Stimulated activated CD8-positive, alpha-beta memory T cell treated with anti-CD3 and anti-CD28 coated beads, Interleukin-7, amount 100 ng/mL, for 1 hour (primary cell): ENCODE results near the gene TMEM63C.
"Not testable (repeated sequence)": the region's sequence is repeated elsewhere in the genome, so short reads cannot be mapped to it uniquely, and the experiment has no call there.

Experiments
- DNase-seq, 2 donors: peaks; one replicate each; pipeline ENCODE4 v3.0.0-alpha.2; 2020; ENCODE audit warnings: low read depth in 2 of 2

The TMEM63C gene

DNA sequence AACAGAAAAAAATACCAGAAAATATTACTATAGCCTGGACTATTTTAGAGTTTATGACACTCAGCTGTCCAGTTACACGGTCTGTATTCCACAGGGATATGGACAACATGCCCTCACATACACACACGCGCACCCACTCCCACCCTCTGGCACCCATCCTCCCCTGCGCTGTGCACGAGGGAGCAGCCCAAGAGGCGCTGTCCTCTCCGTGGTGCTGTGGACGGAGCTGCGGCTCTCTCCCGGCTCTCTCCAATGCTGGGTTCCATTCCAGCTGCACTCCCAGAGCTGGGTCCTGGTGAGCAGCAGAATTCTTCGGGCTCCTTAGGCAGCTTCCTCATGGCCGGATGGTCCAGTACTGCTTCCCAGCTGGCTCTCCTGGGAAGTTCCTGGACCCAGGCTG, 95.4 kb downstream of the TMEM63C start:
- DNase-seq: no peak

DNA sequence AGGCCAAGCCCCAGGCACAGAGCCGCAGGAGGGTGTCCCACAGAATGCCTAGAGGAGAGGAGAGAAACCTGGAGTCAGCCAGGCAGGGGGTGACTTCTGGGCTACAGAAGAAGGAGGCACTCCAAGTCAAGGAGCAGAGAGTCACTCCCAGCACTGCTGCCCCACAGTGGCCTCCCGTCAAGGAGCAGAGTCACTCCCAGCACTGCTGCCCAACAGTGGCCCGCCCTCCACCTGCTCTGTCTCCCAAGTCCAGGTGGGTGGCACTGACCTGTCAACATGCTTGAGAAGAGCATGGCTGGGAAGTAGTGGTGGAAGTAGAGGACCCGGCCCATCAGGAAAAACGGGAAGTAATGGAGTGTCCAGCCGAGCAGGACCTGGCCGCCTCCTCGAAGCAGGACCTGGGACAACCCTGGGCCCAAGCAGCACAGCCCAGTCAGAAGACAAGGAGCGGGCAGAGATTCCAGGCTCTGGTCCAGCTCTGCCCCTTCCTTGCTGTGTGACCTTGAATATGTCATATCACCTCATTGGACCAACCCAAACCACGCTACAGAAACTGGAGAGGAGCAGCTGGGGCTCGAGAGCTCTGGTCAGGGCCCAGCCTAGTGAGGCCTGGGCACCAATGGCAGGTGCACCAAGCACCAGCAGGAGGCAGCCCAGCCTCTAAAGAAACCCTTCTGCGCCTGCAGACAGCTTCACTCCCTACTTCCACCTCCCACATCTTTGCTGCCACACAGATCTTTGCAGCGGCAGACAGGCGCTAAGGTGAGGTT, 97.0 kb downstream of the TMEM63C start:
- no peak for DNase-seq

DNA sequence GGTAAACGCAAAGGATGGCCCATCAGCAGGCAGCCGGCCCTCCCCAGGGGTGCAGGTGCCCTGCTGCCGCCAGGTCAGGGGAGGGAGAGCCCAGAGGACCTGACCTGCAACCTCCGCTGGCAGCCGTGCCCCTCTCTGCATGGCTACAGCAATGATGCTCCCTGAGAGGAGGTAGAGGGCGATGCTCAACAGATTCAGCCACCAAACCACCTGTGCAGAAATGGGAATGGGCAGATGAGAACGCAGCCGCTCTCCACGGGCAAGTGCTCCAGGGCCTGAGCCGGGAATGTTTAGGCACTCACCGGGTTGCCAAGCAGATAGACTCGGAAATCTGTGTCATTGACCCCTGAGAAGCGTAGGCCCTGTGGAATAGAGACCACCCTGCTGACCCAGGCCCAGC, 98.1 kb downstream of the TMEM63C start:
- DNase-seq: no peak

DNA sequence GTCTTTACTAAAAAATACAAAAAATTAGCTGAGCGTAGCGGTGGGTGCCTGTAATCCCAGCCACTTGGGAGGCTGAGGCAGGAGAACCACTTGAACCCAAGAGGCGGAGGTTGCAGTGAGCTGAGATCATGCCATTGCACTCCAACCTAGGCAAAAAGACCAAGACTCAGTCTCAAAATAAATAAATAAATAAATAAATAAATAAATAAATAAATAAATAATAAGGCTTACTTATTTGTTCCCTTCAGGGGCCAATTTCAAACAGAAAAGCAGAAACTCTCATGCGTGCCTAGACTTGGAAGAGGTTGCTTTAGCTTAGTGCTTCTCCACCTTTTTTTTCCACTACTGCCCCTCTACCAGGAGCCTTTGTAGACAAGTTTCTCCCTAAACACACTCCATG, 99.3 kb downstream of the TMEM63C start:
- not testable (repeated sequence) for DNase-seq

DNA sequence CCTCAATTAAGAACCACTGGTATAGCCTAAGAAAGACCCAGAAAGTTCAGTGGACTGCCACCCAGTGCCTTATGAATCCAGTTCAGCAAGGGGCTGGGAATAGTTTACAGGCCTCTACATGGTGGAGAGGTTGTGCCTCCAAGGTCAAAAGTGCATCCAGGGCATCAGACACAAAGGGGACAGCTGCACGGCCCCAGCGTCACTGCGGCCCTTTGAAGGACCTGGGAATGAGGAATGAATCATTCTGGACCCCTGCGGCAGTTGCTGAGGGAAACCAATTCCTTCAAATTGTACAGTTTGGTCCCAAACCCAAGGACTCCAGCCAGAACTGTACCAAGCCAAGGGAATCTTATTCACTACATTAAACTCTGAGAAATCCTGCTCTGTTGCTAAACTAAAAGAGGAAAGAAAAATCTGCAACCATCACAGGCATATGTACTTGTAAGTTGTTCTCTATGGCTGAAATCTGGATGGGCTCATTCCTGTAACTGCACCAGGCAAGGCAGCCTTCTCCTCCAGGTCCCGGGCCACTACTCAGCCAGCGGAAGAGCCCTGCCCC, 100.3 kb downstream of the TMEM63C start:
- no peak for DNase-seq

DNA sequence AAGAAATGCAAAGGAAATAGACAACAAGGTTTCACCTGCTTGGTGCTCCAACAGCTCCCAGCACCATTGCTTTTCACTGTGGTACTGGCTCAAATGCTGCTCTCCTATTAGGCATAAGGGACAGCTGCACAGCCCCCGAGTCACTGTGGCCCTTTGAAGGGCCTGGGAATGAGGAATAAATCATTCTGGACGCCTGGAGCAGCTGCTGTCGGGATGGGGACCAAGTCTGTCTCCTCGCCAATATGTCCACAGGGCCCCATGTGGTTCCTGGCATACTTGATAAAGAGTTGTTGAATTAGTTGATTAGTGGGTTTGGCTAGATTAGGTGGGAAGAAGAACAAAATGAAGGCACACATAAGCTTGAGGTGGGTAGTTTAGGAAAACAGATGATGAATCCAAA, 102.5 kb downstream of the TMEM63C start:
- DNase-seq: no peak

DNA sequence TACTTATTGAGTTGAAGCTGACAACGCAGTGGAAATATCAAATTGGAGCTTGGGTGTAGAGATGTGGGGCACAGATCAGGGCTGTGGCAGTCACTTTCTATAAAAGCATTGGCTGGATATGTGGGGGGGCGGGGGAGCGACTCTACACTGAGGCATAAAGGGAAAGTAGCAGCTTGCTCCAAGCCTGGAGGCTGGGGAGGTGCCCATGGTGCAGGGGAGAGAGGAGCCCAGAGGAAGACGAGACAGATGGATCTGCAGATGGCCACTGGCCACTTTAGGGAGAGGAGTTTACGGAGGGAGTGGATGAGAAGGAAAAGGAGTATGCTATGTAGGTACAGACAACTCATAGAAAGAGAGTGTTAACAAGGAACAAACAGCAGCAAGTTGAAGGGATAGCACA, 102.9 kb downstream of the TMEM63C start:
- DNase-seq: no peak

DNA sequence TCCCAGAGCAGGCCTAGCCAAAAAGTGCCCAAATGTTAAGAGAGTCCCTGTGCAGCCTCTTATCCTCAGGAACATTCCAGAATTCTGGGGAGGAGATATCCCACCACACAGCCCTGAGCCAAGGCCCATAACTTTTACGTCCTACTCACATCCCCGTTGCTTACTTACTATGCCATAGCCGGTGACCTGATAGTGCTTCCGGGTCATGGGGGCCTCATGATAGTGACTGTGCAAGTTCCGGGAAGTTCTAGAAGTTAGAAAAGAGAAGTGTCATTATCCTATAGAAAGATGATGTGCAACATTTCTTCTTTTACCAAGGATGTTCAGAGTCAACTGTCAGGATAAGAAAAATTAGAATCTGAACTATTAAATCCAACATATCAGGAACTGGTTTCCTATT, 105.0 kb downstream of the TMEM63C start:
- no peak for DNase-seq

DNA sequence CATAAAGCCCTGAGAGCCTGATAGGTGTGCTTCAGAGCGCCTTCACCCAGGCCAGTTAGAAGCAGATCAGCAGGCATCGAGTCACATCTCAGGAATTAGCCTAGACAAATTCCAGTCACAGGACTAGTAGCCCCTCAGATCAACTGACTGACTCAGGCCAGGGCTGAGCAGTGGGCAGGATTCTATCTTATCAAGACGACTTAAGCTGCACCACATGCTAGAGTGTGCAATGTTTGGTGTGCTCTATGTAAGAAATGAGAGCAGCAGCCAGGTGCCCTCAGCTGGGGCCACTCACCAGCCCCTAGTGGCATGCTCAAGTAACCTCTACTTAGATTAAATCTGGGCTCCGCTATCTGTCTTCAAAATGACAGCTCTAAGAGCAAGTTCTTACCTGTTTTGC, 109.1 kb downstream of the TMEM63C start:
- no peak for DNase-seq

DNA sequence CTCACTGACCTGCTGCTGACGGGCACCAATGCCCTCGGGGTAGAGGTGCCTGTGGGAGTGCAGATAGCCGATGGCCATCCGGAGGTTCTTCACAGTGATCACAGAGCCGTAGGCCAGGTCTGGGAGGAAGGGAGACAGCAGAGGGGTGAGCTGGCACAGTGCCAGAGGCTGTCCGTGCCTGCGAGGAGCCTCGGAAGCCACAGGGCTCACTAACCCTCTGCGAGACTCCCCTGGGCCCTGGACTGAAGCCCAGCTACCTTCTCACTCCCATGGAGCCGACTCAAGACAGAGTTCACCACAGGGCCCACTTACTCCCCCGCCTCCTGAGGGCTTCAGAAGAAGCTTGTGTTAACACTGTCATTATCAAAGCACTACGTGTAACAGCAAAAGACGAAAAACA, 114.6 kb downstream of the TMEM63C start:
- DNase-seq: no peak

DNA sequence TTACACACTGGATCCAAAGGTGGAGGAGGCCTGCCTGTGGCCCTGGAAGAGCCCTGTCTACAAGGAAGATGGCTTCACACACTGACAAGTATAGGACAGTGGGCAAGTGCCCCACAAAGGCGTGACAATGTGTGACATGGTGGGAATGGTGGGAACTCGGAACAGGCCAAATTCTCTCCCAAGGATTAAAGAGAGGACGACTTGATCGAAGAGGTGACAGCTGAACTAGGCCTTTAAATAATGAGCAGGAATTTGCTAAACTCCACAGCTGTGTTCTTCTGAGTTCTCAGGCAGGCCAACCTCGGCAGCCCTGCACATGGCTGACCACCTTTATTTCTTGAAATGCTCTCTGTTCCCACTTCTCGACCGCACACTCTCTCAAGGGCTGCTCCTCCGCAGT, 115.3 kb downstream of the TMEM63C start:
- no peak for DNase-seq

DNA sequence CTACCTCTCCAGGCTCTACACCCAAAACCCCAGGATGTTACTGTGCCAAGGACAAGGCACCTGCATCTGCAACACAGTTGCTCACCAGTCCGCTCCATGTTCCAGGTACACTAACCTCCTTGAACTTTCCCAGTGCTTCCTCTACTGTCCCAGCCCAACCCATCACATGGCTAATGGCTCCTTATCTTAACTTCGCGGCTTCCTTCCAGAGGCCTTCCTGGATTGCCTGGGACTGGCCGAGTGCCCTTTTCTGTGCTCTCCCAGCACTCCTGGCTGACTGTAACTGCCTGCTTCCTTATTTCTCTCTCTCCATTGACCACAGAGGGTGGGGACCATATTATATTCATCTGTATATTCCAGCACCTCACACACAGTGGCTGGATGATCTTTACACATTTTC, 118.2 kb downstream of the TMEM63C start:
- no peak for DNase-seq

DNA sequence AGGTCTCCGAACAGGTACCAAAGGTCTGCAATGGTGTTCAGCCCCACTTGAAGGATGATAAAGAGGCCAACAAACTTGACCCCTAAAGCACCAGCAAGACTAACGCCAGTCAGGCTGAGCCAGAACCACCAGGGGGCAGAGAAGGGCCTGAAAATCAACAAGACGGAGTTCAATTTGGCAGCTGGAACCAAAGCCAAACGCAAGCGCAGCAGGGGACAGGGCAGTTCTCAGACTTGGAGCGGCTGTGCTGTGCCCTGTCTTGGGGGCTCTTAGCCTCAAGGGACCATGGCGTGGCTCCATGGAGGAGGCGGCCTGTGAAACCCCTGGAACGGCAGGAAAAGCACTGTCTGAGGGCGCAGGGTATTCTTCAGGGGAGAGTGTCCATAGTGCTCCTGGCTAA, 119.5 kb downstream of the TMEM63C start:
- DNase-seq: peak in 1 of 2 donors; percentile 23

DNA sequence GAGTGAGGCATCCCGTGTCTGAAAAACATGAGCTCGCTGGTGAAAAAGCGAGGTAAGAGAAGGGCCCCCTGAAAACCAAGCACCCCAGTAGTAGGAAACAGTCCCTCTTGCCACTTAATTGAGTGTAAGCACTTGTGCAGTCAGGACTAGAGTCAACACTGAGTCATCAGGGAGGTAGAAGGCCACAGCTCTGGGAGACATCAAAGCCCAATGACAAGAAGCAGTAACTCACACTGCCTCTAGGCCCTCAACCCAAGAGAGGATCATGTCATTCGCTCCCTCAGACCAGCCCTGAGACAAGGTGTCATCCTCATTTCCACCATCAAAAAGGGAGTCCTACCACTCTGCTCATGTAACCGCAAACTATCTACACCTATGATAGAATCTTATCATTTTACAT, 121.3 kb downstream of the TMEM63C start:
- DNase-seq: no peak

DNA sequence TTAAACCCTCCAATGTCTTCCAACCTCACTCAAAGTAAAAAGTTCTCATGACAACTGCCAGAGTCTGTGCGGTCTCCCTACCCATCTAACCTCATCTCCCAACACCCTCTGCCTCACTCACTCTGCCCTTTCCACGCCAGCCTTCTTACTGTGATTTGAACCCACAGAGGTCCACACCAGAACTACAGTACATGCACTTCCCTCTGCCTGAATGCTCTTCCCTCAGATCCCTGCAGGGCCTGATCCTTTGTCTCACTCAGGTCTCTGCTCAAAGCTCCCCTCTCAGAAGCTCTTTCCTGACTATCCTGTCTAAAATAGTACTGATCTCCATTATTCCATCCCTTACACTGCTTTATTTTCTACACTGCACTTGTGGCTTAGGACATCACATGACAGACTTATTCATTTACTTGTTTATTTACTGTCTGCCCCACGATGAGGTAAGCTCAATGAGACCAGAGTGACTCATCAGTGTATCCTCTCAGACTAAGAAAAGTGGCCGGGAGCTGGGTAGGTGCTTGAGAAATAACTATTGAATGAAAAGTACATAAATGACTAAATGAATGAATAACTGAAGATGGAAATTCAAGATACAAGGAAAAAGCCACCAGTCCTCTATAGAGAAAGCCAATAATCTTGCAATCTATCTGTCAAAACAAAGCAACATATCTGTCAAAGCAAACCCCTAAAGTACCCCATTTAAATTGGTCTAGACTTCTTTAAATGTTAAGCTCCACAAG, 122.0 kb downstream of the TMEM63C start:
- no peak for DNase-seq

DNA sequence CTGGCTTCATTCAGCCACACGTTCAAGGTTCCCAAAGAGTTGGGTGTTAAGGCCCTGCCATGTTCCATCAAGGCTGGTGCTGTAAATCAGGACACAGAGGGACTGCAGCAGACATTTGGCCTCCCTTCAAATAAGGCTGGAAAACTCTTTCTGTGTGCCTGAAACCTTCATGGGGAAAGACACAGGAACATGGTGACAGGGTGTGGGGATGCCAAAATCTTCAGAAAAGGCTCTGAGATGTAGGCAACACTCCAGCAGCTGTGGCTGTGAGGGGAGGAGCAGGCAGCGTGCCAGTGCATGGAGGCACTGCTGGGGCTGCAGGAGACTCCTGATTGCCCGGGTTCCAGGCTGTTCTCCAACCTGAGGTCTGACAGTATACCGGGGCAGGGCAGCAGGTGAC, 124.1 kb downstream of the TMEM63C start:
- DNase-seq: no peak

DNA sequence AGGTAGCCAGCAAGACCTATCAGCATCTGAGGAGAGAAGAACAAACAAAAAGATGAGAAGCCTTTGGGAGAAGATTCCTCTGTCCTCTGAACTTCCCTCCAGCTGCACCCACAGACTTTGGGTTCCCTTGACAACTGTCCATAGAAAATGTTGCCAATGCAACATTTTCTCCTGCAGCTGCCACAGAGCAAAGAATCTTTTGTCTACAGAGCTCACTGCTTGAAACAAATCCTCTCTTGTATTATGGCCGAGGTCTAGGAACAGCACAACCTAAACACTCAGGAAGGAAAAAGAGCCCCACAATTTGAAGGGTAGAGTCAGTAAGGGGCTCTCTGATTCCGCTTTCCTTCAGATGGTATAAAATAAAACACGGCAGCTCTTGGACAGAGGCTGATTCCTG, 124.8 kb downstream of the TMEM63C start:
- DNase-seq: no peak

DNA sequence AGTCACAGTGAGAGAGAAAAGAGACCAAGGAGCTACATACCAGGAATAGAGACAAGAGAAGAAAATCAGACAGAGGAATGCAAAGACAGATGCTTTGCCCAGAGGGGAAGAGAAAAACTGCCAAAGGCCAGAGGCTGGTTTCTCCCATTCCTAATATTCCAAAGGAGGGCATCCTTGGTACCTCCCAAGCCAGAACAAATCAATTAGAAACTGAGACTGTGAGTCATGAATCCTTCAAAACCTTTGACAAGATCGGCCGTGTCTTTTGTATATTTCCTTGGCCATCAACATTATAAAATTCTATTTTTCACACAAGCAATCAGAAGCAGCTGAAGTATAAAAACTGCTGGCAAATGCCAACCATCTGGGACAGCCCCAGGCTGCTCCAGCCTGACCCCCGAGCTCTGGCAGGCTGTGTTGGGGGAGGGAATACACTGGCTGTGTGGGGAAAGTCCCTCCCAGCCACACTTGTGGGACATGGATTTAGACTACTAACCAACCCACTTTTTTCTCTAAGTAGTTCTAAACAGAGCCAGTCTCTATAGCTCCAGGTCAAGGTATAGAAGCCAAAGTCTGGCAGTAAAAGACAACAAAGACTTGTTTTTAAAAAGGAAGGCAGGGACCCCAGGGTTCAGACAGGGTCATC, 125.4 kb downstream of the TMEM63C start:
- DNase-seq: no peak
